ENCODE measurements around the gene GPR142.

The GPR142 gene

GRCh38 chr17:74326506-74326905 lies 40.8 kb upstream of the GPR142 start:
- no peaks in the 10 kb centered on the region for H3K36me3 ChIP-seq
- no peaks in the 10 kb centered on the region for H3K9me3 ChIP-seq
- no peak for TF ChIP-seq CTCF (IDR thresholded peaks at IDR 0.05)
- no peaks in the 10 kb centered on the region for H3K4me1 ChIP-seq (ENCODE audit: control insufficient read depth in 1 of 2, insufficient read depth in 1 of 2, low read depth in 1 of 2, low read length in 1 of 2)
- no peak overlapping the region for H3K4me3 ChIP-seq (ENCODE audit: low read depth in 1 of 2, low read length in 1 of 2)
- H3K27ac ChIP-seq: no peak overlapping the region
- peaks cover 94% of the 10 kb centered on the region for H3K27me3 ChIP-seq

DNA sequence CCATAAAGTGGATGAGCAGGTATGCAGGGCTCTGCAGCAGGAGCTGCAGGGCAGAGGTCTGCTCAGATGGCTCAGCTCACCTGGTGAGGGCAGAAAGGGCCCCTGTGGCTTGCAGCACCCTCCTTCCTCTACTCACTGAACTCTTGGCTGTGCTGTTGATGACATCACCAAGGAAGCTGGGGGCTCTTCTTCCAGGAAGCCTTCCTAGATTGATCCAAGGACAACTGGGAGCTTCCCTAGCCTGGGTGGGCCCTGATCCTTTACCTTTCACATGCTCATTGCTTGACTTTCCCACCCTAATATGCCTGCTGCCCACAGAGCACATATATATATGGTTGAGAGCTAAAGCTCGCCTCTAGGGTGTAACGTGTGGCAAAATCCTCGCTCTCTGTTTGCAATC lies 38.8 kb upstream of the GPR142 start:
- no peak for TF ChIP-seq CTCF (IDR thresholded peaks at IDR 0.05)
- Histone ChIP-seq H3K4me1 (ENCODE audit: control insufficient read depth in 1 of 2, insufficient read depth in 1 of 2, low read depth in 1 of 2, low read length in 1 of 2) (no peaks in the 10 kb centered on the region), H3K9me3 (no peaks in the 10 kb centered on the region), H3K27ac (no peak overlapping the region), H3K4me3 (ENCODE audit: low read depth in 1 of 2, low read length in 1 of 2) (no peak overlapping the region), H3K36me3 (no peaks in the 10 kb centered on the region), H3K27me3 (peaks cover 83% of the 10 kb centered on the region)

GRCh38 chr17:74329378-74329777 lies 37.9 kb upstream of the GPR142 start:
- no peak for TF ChIP-seq CTCF (IDR thresholded peaks at IDR 0.05)
- H3K36me3 ChIP-seq: no peaks in the 10 kb centered on the region
- H3K9me3 ChIP-seq: no peaks in the 10 kb centered on the region
- H3K4me3 ChIP-seq (ENCODE audit: low read depth in 1 of 2, low read length in 1 of 2): no peak overlapping the region
- H3K4me1 ChIP-seq (ENCODE audit: control insufficient read depth in 1 of 2, insufficient read depth in 1 of 2, low read depth in 1 of 2, low read length in 1 of 2): no peaks in the 10 kb centered on the region
- peaks cover 81% of the 10 kb centered on the region for H3K27me3 ChIP-seq
- H3K27ac ChIP-seq: no peak overlapping the region

DNA sequence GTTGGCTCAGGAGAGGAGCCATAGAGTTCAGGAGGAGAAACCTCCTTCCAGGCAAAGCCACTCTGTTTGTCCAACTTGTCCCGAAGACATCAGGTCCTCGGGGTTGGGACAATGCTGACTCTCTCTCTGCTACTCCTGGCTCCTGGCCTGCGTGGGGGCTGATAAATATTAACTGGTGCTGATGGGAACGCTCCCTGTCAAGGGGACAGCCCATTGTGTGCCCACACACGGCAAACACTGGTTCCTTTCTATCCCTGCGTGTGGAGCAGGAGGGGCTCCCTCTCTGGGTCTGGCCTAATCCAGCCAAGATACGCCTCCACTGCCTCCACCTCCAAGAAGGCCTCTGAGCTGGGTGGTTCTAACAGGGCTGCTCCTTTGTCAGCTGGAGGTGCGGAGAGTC lies 36.9 kb upstream of the GPR142 start:
- Histone ChIP-seq H3K4me3 (ENCODE audit: low read depth in 1 of 2, low read length in 1 of 2) (no peak overlapping the region), H3K9me3 (no peaks in the 10 kb centered on the region), H3K27me3 (peaks cover 71% of the 10 kb centered on the region), H3K4me1 (ENCODE audit: control insufficient read depth in 1 of 2, insufficient read depth in 1 of 2, low read depth in 1 of 2, low read length in 1 of 2) (no peaks in the 10 kb centered on the region), H3K36me3 (no peaks in the 10 kb centered on the region), H3K27ac (no peak overlapping the region)
- no peak for TF ChIP-seq CTCF (IDR thresholded peaks at IDR 0.05)

DNA sequence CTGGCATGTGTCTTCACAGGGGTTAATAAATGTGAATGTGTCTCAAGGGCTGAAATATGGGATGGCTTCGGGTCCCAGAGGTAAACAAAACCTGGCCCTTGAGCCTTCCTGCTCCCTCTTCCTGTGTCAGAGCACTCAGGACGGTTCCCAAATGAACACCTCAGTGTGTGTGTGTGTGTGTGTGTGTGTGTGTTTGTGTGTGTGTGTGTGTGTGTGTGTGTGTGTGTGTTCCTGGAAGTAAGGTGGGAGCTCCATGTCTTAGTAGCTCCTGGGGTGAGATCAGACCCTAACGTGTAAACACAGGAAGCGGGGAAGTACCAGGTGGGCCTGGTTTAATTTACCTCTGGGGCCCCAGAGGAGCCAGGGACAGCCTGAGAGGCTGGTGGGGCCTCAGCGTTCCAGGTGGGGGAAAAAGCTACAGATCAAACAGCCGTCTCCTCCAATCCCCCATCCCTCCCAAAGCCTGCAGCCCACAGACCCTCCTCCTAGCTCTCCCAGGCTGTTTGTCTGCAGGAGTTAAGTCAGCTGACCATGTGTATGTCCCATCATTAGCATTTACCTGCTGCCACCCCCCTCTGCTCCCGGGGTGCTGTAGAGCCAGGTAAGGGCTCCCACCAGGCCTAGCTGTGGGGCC lies 35.2 kb upstream of the GPR142 start:
- no peak for TF ChIP-seq CTCF (IDR thresholded peaks at IDR 0.05)
- H3K27me3 ChIP-seq: peaks cover 54% of the 10 kb centered on the region
- no peak overlapping the region for H3K27ac ChIP-seq
- no peaks in the 10 kb centered on the region for H3K36me3 ChIP-seq
- no peak overlapping the region for H3K4me3 ChIP-seq (ENCODE audit: low read depth in 1 of 2, low read length in 1 of 2)
- H3K4me1 ChIP-seq (ENCODE audit: control insufficient read depth in 1 of 2, insufficient read depth in 1 of 2, low read depth in 1 of 2, low read length in 1 of 2): no peaks in the 10 kb centered on the region
- no peaks in the 10 kb centered on the region for H3K9me3 ChIP-seq
